Endothelial cell (in vitro differentiated cells): Measurements from ENCODE around the gene BAZ1A. TPM values are rescaled to one million over a fixed set of nuclear protein-coding genes. Genes with fewer than 3 reads are reported as not detected.

Source experiments
- DNase-seq: peaks from one replicate; pipeline ENCODE4 v3.0.0; 2021; ENCODE audit warnings: low spot score
- H3K27ac Mint-ChIP-seq: one replicate; pipeline ENCODE4 v1.8.0; 2021; ENCODE audit warnings: mixed read lengths, inconsistent platforms; ENCODE audit not compliant: unreplicated experiment
- H3K27me3 Mint-ChIP-seq: one replicate; pipeline ENCODE4 v1.8.0; 2021; ENCODE audit warnings: mild to moderate bottlenecking, moderate library complexity, mixed read lengths, inconsistent platforms; ENCODE audit not compliant: unreplicated experiment
- H3K36me3 Mint-ChIP-seq: one replicate; pipeline ENCODE4 v1.8.0; 2021; ENCODE audit warnings: mild to moderate bottlenecking, low read depth, mixed read lengths, inconsistent platforms; ENCODE audit not compliant: unreplicated experiment
- H3K4me1 Mint-ChIP-seq: one replicate; pipeline ENCODE4 v1.8.0; 2021; ENCODE audit warnings: mild to moderate bottlenecking, mixed read lengths, inconsistent platforms; ENCODE audit not compliant: unreplicated experiment
- H3K4me3 Mint-ChIP-seq: one replicate; pipeline ENCODE4 v1.8.0; 2021; ENCODE audit warnings: mild to moderate bottlenecking, mixed read lengths, inconsistent platforms; ENCODE audit not compliant: unreplicated experiment
- H3K9me3 Mint-ChIP-seq: one replicate; pipeline ENCODE4 v1.8.0; 2021; ENCODE audit warnings: mixed read lengths, inconsistent platforms; ENCODE audit not compliant: unreplicated experiment
- total RNA-seq: library from RNA; stranded (reverse); fragmentation: NEBNext Ultra II Directional; extraction: Animal tissue kit (Norgen Biotek cat#: 25700); gene quantifications from one replicate; pipeline ENCODE4 v1.2.1, GENCODE V29; 2021; ENCODE audit not compliant: unreplicated experiment
- TF ChIP-seq, protein P1 (sequence below): fragments of 200-600 bp; sonication (generic); IDR thresholded peaks from one replicate; pipeline ENCODE4 v1.5.0; 2021; ENCODE audit warnings: antibody characterized with exemption; ENCODE audit not compliant: unreplicated experiment

The BAZ1A gene
- total RNA-seq, 1 donor from 2014 or later = 27.2 TPM

DNA sequence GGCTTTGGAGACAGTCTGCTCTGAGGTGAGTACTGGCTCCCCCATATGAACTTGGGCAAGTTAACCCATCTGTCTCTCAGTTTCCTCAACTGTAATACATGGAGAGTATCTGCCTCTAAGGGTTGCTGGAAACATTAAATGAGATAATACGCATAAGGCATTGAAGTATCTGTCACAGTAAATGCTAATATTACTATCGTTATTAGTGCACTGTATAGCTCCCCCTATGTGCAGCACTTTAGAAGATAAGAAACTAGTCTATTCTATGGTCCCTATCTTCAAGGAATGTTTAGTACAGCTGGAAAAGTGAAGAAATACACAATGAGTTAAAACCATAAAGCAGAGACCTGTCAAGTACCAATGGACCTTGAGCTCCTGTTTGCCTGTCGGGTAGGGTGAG, 109.1 kb downstream of the BAZ1A start:
- Mint-ChIP-seq H3K9me3 (no peaks in the 10 kb centered on the region), H3K27me3 (no peaks in the 10 kb centered on the region), H3K4me1 (no peaks in the 10 kb centered on the region), H3K36me3 (peaks cover 8% of the 10 kb centered on the region), H3K27ac (no peak overlapping the region), H3K4me3 (no peak overlapping the region)
- DNase-seq = no peak
- TF ChIP-seq, protein P1, sequence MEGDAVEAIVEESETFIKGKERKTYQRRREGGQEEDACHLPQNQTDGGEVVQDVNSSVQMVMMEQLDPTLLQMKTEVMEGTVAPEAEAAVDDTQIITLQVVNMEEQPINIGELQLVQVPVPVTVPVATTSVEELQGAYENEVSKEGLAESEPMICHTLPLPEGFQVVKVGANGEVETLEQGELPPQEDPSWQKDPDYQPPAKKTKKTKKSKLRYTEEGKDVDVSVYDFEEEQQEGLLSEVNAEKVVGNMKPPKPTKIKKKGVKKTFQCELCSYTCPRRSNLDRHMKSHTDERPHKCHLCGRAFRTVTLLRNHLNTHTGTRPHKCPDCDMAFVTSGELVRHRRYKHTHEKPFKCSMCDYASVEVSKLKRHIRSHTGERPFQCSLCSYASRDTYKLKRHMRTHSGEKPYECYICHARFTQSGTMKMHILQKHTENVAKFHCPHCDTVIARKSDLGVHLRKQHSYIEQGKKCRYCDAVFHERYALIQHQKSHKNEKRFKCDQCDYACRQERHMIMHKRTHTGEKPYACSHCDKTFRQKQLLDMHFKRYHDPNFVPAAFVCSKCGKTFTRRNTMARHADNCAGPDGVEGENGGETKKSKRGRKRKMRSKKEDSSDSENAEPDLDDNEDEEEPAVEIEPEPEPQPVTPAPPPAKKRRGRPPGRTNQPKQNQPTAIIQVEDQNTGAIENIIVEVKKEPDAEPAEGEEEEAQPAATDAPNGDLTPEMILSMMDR = peak; percentile 21

DNA sequence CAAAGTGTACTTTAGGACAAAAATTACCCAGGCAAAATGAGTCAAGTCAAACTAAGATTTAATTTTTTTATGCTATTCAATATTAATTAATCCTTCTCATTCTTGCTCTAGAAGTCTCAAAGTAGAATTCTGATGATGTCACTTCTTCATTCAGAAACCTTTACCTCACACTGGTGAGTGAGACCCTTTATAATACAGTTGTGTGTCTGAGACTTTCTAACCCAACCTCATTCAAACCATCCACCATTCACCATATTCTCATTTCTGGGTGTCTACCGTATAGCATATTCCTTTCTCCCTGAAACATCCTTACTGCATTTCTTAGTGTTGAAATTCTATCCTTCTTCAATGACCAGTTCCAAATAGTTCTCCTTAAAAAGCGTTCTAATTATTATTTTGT, 119.9 kb downstream of the BAZ1A start:
- H3K9me3 Mint-ChIP-seq = no peaks in the 10 kb centered on the region
- H3K4me3 Mint-ChIP-seq = no peak overlapping the region
- TF ChIP-seq, protein P1 = no peak
- no peak for DNase-seq
- H3K4me1 Mint-ChIP-seq = no peaks in the 10 kb centered on the region
- no peaks in the 10 kb centered on the region for H3K27me3 Mint-ChIP-seq
- H3K36me3 Mint-ChIP-seq = peaks cover 3% of the 10 kb centered on the region
- no peak overlapping the region for H3K27ac Mint-ChIP-seq

DNA sequence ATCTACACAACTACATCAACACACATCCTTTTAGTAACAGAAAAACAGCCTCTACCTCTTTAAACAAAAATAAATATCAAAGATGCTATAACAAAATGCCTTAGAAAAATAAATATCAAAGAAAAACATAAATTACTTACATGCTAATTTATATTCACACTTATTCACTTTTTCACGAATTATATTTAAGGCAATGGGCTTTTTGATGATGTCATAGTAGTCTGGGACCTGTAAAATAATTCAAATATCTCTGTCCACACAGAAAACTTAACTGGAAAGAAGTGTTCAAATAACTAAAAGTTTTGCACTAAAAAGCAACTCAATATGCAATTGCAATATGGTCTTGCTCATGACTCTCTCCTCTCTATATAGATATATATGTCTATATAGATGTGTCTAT, 120.5 kb downstream of the BAZ1A start:
- Mint-ChIP-seq H3K4me1 (no peaks in the 10 kb centered on the region), H3K4me3 (no peak overlapping the region), H3K27ac (no peak overlapping the region), H3K27me3 (no peaks in the 10 kb centered on the region), H3K36me3 (peaks cover 3% of the 10 kb centered on the region), H3K9me3 (no peaks in the 10 kb centered on the region)
- TF ChIP-seq, protein P1 = no peak
- DNase-seq = no peak

DNA sequence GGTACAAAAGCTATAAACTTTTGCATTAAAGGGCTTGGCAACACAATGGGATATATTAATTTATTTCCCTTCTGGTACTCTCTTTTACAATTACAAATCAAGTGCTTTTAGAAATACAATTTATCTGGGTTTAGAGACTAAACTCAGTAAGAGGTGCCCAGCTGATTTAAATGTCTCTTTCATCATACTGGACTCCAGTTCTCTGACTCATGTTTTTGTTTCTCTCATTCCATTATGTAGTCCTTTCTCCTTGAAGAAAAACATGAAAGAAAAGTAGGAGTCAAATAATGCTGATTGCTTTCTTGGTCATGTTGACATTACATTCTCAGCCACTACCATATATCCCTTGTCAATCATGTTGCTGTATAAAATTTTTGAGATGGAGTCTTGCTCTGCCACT, 124.5 kb downstream of the BAZ1A start:
- no peak overlapping the region for H3K27ac Mint-ChIP-seq
- no peaks in the 10 kb centered on the region for H3K4me1 Mint-ChIP-seq
- DNase-seq = no peak
- no peaks in the 10 kb centered on the region for H3K27me3 Mint-ChIP-seq
- TF ChIP-seq, protein P1 = no peak
- no peaks in the 10 kb centered on the region for H3K36me3 Mint-ChIP-seq
- no peak overlapping the region for H3K4me3 Mint-ChIP-seq
- no peaks in the 10 kb centered on the region for H3K9me3 Mint-ChIP-seq

DNA sequence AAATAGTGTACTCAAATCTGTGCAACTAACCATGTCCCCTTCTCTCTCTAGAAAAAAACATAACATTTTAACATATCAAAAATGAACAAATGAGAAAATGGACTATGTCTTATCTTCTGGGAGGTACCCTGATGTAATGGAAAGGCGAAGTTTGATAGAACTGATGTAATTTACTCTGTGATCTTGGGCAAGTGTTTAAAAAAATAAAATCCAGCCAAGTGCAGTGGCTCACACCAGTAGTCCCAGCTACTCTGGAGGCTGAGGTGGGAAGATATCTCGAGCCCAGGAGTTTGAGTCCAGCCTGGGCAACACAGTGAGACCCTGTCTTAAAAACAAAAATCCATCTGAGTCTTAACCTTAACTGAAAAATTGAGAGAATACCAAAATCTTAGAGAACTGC, 124.9 kb downstream of the BAZ1A start:
- no peaks in the 10 kb centered on the region for H3K27me3 Mint-ChIP-seq
- DNase-seq = no peak
- H3K36me3 Mint-ChIP-seq = no peaks in the 10 kb centered on the region
- H3K4me3 Mint-ChIP-seq = no peak overlapping the region
- TF ChIP-seq, protein P1 = no peak
- H3K27ac Mint-ChIP-seq = no peak overlapping the region
- H3K9me3 Mint-ChIP-seq = no peaks in the 10 kb centered on the region
- H3K4me1 Mint-ChIP-seq = no peaks in the 10 kb centered on the region
